Left ventricle myocardium inferior (tissue), 1 donor: Measurements from ENCODE around the gene PLP2. TPM values are rescaled to one million over a fixed set of nuclear protein-coding genes. Genes with fewer than 3 reads are reported as not detected.

ENCODE experiments used
- DNase-seq: peaks from one replicate; pipeline ENCODE4 v3.0.0-alpha.2; 2020
- H3K27ac ChIP-seq: fragments of 200-600 bp; replicated peaks from 2 replicates; pipeline ENCODE4 v1.8.0; 2021
- H3K27me3 ChIP-seq: fragments of 200-600 bp; 2 replicates; pipeline ENCODE4 v1.8.0; 2021; ENCODE audit warnings: low read depth
- H3K36me3 ChIP-seq: fragments of 200-600 bp; 2 replicates; pipeline ENCODE4 v1.8.0; 2021
- H3K4me1 ChIP-seq: fragments of 200-600 bp; 2 replicates; pipeline ENCODE4 v1.8.0; 2021
- H3K4me3 ChIP-seq: fragments of 200-600 bp; 2 replicates; pipeline ENCODE4 v1.8.0; 2021; ENCODE audit warnings: mild to moderate bottlenecking, moderate library complexity
- H3K9me3 ChIP-seq: fragments of 200-600 bp; replicated peaks from 2 replicates; pipeline ENCODE4 v1.8.0; 2021
- intact Hi-C: fragments of 100-400 bp; cut with micrococcal nuclease; formaldehyde crosslinking; loops from one replicate; pipeline ENCODE4 v1.11.0; 2022
- total RNA-seq: library from RNA; stranded (reverse); fragmentation: NEBNext Ultra II Directional; extraction: Animal tissue kit (Norgen Biotek cat#: 25700); gene quantifications from one replicate; pipeline ENCODE4 v1.2.1, GENCODE V29; 2021
- TF ChIP-seq, protein P1 (sequence below): fragments of 200-600 bp; IDR thresholded peaks from 2 replicates; pipeline ENCODE4 v1.8.0; 2021; ENCODE audit warnings: antibody characterized with exemption, mild to moderate bottlenecking, borderline replicate concordance
- donor health status: DM: no; HTN: yes; CAD: no; lungs with severe emphysema.

PLP2 gene
- total RNA-seq, 1 donor from 2014 or later, result 42.1 TPM

DNA sequence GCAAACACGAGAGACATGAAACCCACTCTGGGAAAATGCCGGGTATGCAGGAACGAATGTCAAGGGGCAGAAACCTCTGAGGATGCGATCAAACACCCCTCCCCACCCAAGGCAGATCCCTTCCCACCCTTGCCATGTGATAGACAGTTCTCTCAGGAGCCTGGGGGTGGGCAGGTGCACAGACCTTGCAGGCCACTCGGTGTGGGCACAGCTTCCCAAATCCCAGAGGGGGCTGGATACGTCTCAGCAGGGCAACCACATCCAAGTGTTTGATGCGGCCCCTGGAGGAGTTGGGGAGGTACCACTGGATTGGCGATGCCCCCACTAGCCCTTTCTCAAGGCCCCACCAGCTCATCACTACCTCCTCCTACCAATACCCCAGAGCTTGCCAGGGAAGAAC, 38.7 kb downstream of the PLP2 start:
- Histone ChIP-seq H3K27me3 (no peaks in the 10 kb centered on the region), H3K4me3 (no peak overlapping the region), H3K4me1 (no peaks in the 10 kb centered on the region), H3K27ac (no peak overlapping the region), H3K36me3 (no peaks in the 10 kb centered on the region), H3K9me3 (no peaks in the 10 kb centered on the region)
- TF ChIP-seq, protein P1, sequence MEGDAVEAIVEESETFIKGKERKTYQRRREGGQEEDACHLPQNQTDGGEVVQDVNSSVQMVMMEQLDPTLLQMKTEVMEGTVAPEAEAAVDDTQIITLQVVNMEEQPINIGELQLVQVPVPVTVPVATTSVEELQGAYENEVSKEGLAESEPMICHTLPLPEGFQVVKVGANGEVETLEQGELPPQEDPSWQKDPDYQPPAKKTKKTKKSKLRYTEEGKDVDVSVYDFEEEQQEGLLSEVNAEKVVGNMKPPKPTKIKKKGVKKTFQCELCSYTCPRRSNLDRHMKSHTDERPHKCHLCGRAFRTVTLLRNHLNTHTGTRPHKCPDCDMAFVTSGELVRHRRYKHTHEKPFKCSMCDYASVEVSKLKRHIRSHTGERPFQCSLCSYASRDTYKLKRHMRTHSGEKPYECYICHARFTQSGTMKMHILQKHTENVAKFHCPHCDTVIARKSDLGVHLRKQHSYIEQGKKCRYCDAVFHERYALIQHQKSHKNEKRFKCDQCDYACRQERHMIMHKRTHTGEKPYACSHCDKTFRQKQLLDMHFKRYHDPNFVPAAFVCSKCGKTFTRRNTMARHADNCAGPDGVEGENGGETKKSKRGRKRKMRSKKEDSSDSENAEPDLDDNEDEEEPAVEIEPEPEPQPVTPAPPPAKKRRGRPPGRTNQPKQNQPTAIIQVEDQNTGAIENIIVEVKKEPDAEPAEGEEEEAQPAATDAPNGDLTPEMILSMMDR, result no peak
- DNase-seq, result no peak
- intact Hi-C loops, result no loop called here

- TF ChIP-seq, protein P1, result no peak
Observed at GRCh38 chrX:49211074-49211473, 39.4 kb downstream of the PLP2 start.

DNA sequence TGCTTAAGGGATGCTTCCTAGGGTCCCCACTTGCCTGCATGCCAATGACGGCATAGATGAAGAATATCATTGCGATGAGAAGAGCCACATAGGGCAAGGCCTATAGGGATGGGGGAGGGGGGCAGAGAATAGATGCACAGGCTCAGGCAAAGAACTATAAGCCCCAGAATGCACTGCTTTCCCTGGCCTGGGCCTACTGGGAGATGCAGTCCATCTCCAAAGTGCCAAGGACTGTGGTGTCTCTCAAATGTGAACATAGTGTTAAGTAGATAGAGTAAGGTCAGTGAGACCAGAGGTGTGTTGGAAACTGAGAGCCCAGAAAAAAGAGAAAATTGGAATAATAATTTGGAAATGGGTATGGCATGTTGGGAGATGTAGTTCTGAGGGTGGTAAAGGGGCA, 40.5 kb downstream of the PLP2 start:
- intact Hi-C loops, result no loop called here
- no peaks in the 10 kb centered on the region for H3K36me3 ChIP-seq
- TF ChIP-seq, protein P1, result no peak
- no peaks in the 10 kb centered on the region for H3K9me3 ChIP-seq
- H3K27me3 ChIP-seq, result no peaks in the 10 kb centered on the region
- H3K27ac ChIP-seq, result no peak overlapping the region
- H3K4me1 ChIP-seq, result no peaks in the 10 kb centered on the region
- no peak overlapping the region for H3K4me3 ChIP-seq
- DNase-seq, result no peak

More at GRCh38 chrX:49211074-49211473, 39.4 kb downstream of the PLP2 start:
- no peaks in the 10 kb centered on the region for H3K27me3 ChIP-seq
- H3K27ac ChIP-seq, result no peak overlapping the region
- no peak overlapping the region for H3K4me3 ChIP-seq
- H3K9me3 ChIP-seq, result no peaks in the 10 kb centered on the region
- DNase-seq, result no peak
- H3K36me3 ChIP-seq, result no peaks in the 10 kb centered on the region
- no peaks in the 10 kb centered on the region for H3K4me1 ChIP-seq
- intact Hi-C loops, result no loop called here

GRCh38 chrX:49212861-49213260, 41.2 kb downstream of the PLP2 start:
- Histone ChIP-seq H3K9me3 (no peaks in the 10 kb centered on the region), H3K4me1 (no peaks in the 10 kb centered on the region), H3K36me3 (no peaks in the 10 kb centered on the region), H3K27ac (no peak overlapping the region), H3K4me3 (no peak overlapping the region), H3K27me3 (no peaks in the 10 kb centered on the region)
- DNase-seq, result no peak
- intact Hi-C loops, result no loop called here
- TF ChIP-seq, protein P1, result no peak

- no peak for DNase-seq
- Histone ChIP-seq H3K27ac (no peak overlapping the region), H3K4me1 (no peaks in the 10 kb centered on the region), H3K4me3 (no peak overlapping the region), H3K9me3 (no peaks in the 10 kb centered on the region), H3K27me3 (no peaks in the 10 kb centered on the region), H3K36me3 (no peaks in the 10 kb centered on the region)
- intact Hi-C loops, result no loop called here
- TF ChIP-seq, protein P1, result no peak
Observed at GRCh38 chrX:49214416-49214815, 42.7 kb downstream of the PLP2 start.

DNA sequence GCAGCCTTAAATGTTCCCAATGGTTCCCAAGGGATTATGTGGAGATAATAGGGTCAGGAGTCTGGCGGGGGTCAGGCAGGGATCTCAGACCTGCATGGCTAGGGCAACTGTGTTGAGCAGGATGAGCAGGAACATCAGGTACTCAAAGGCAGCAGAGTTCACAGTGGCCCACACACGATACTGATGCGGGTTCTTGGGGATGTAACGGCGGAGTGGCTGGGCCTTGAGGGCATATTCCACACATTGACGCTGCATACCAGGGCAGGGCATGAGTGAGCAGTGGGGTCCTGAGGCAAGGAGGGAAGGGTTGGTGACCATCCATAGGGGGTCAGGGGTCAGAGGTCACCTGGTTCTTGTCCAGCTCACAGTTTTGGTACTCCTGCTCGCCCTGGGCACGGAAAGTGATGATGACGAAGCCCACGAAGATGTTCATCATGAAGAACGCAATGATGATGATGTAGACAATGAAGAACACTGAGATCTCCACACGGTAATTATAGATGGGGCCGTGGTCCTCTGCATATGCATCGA, 43.4 kb downstream of the PLP2 start:
- intact Hi-C loops, result no loop called here
- Histone ChIP-seq H3K4me1 (no peaks in the 10 kb centered on the region), H3K9me3 (no peaks in the 10 kb centered on the region), H3K27ac (no peak overlapping the region), H3K36me3 (no peaks in the 10 kb centered on the region), H3K4me3 (no peak overlapping the region), H3K27me3 (no peaks in the 10 kb centered on the region)
- TF ChIP-seq, protein P1, result no peak
- DNase-seq, result no peak
